Measurements from ENCODE around the gene LRRC36.

Gene LRRC36

DNA sequence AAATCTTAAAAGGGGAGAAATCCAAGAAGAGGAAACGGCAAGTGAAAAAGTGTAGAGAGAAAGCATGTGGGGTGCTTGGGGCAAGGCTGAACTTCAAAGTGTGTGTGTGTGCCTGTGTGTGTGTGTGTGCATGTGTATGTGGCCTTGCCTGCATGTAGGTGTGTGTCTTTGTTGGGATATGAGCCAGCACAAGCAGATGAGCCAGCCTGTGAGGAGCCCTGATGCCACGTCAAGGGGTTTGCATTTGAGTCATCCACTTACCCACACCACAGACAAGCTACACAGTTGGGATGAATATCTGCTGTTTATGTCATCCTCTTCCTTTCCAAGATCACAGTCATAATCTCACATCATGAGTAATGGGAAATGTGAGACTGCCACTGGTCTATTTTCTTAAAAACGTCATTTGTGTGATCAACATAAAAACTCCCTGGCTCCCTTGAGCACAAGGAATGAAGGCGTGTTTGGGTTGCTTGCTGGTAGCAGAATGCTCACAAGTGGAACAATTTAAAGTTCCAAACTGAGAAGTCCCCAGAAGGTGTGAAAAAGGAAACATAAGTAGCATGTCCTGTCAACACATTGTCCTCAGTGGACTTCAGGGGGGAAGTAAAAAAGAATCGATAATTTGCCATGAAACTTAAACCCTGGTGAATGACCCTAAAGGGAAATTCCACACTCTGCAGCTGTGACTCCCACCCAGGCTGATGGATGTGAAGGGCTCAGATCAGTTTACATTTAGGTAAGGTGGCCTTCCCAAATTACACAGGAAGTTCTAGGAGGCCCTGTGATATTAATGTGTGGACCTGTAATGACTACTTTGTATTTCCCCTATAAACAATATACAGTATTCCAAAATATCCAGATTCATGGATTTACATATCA, 14.8 kb upstream of the LRRC36 start:
- no peak overlapping the region for H3K27ac ChIP-seq (ENCODE audit: low read length)
- no peaks in the 10 kb centered on the region for H3K4me1 ChIP-seq (ENCODE audit: low read length)
- no peak for DNase-seq
- H3K36me3 ChIP-seq (replicated peaks; ENCODE audit: insufficient read depth, low read length) = no peaks in the 10 kb centered on the region
- no peak overlapping the region for H3K4me2 ChIP-seq (ENCODE audit: low read depth, low read length)
- H3K27me3 ChIP-seq (replicated peaks; ENCODE audit: insufficient read depth, low read length) = no peaks in the 10 kb centered on the region
- H3K9me2 ChIP-seq (replicated peaks; ENCODE audit: insufficient read depth, low read length) = no peaks in the 10 kb centered on the region
- no peaks in the 10 kb centered on the region for H3K9me3 ChIP-seq (replicated peaks; ENCODE audit: insufficient read depth, low read length)
- no peaks in the 10 kb centered on the region for H4K20me1 ChIP-seq (ENCODE audit: insufficient read depth, low read length)
- no peak overlapping the region for H3K4me3 ChIP-seq (ENCODE audit: low read length)
- H2AFZ ChIP-seq (ENCODE audit: low read length) = no peak overlapping the region
- H3K79me2 ChIP-seq (ENCODE audit: low read length) = no peaks in the 10 kb centered on the region
- TF ChIP-seq, protein P1, sequence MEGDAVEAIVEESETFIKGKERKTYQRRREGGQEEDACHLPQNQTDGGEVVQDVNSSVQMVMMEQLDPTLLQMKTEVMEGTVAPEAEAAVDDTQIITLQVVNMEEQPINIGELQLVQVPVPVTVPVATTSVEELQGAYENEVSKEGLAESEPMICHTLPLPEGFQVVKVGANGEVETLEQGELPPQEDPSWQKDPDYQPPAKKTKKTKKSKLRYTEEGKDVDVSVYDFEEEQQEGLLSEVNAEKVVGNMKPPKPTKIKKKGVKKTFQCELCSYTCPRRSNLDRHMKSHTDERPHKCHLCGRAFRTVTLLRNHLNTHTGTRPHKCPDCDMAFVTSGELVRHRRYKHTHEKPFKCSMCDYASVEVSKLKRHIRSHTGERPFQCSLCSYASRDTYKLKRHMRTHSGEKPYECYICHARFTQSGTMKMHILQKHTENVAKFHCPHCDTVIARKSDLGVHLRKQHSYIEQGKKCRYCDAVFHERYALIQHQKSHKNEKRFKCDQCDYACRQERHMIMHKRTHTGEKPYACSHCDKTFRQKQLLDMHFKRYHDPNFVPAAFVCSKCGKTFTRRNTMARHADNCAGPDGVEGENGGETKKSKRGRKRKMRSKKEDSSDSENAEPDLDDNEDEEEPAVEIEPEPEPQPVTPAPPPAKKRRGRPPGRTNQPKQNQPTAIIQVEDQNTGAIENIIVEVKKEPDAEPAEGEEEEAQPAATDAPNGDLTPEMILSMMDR (IDR thresholded peaks at IDR 0.05; ENCODE audit: low read length) = no peak
- TF ChIP-seq EZH2phosphoT487 (IDR thresholded peaks at IDR 0.05; ENCODE audit: low read length) (no peak), EZH2 (optimal IDR thresholded peaks at IDR 0.05; ENCODE audit: low read depth, low read length) (no peak)
- no peak overlapping the region for H3K9ac ChIP-seq (ENCODE audit: low read length)
- H3F3A ChIP-seq (ENCODE audit: insufficient read depth, low read length) = no peaks in the 10 kb centered on the region

DNA sequence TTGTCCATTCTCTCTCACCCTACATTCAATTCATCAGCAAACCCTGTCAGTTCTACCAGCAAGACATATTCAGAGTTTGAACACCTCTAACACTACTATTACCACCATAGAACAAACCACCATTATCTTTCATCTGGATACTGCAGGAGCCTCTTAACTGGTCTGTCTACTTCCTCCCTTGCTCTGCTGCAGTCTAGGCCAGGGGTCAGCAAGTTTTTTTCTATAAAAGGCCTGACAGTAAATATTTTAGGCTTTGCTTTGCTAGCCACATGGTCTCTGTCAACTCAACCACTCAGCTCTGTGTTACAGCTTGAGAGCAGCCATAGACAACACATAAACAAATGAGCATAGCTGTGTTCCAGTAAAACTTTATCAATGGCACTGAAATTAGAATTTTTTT, 13.9 kb upstream of the LRRC36 start:
- Histone ChIP-seq H4K20me1 (ENCODE audit: insufficient read depth, low read length) (no peaks in the 10 kb centered on the region), H2AFZ (ENCODE audit: low read length) (no peak overlapping the region), H3K27ac (ENCODE audit: low read length) (no peak overlapping the region)

DNA sequence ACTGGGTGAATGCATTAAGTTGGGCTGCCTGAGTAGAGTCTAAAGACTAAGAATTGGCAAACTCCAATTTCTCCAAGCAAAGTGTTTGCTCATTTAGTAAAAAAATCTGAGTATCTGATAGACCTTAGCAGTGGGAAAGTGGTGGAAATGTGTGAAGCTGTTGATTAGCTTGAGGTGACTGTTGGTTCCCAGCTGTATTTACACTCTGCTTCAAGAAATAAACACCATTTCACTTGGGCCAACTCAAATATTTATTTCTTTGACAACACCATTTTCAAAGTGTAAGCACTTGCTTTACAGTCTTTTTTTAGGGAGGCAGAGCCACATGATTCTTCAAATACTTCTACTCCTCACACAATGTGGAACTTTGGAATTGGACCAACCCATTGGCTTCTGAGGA, 8.8 kb upstream of the LRRC36 start:
- no peak for DNase-seq
- Histone ChIP-seq H3K9me2 (replicated peaks; ENCODE audit: insufficient read depth, low read length) (no peaks in the 10 kb centered on the region), H3K36me3 (replicated peaks; ENCODE audit: insufficient read depth, low read length) (no peaks in the 10 kb centered on the region), H3K4me2 (ENCODE audit: low read depth, low read length) (no peak overlapping the region), H3K27ac (ENCODE audit: low read length) (no peak overlapping the region), H3K79me2 (ENCODE audit: low read length) (no peaks in the 10 kb centered on the region), H3K4me1 (ENCODE audit: low read length) (no peaks in the 10 kb centered on the region), H3F3A (ENCODE audit: insufficient read depth, low read length) (no peaks in the 10 kb centered on the region), H2AFZ (ENCODE audit: low read length) (no peak overlapping the region), H3K4me3 (ENCODE audit: low read length) (no peak overlapping the region), H3K9me3 (replicated peaks; ENCODE audit: insufficient read depth, low read length) (no peaks in the 10 kb centered on the region), H3K9ac (ENCODE audit: low read length) (no peak overlapping the region), H4K20me1 (ENCODE audit: insufficient read depth, low read length) (no peaks in the 10 kb centered on the region), H3K27me3 (replicated peaks; ENCODE audit: insufficient read depth, low read length) (no peaks in the 10 kb centered on the region)
- TF ChIP-seq, protein P1 (IDR thresholded peaks at IDR 0.05; ENCODE audit: low read length) = no peak
- TF ChIP-seq EZH2 (optimal IDR thresholded peaks at IDR 0.05; ENCODE audit: low read depth, low read length) (no peak), EZH2phosphoT487 (IDR thresholded peaks at IDR 0.05; ENCODE audit: low read length) (no peak)

More for the DNA sequence above, 13.9 kb upstream of the LRRC36 start:
- Histone ChIP-seq H3K4me2 (ENCODE audit: low read depth, low read length) (no peak overlapping the region), H3K4me3 (ENCODE audit: low read length) (no peak overlapping the region), H3K9ac (ENCODE audit: low read length) (no peak overlapping the region), H3F3A (ENCODE audit: insufficient read depth, low read length) (no peaks in the 10 kb centered on the region), H3K9me2 (replicated peaks; ENCODE audit: insufficient read depth, low read length) (no peaks in the 10 kb centered on the region), H3K9me3 (replicated peaks; ENCODE audit: insufficient read depth, low read length) (no peaks in the 10 kb centered on the region), H3K27me3 (replicated peaks; ENCODE audit: insufficient read depth, low read length) (no peaks in the 10 kb centered on the region), H3K36me3 (replicated peaks; ENCODE audit: insufficient read depth, low read length) (no peaks in the 10 kb centered on the region), H3K4me1 (ENCODE audit: low read length) (no peaks in the 10 kb centered on the region), H3K79me2 (ENCODE audit: low read length) (no peaks in the 10 kb centered on the region)
- TF ChIP-seq, protein P1 (IDR thresholded peaks at IDR 0.05; ENCODE audit: low read length) = no peak
- TF ChIP-seq EZH2phosphoT487 (IDR thresholded peaks at IDR 0.05; ENCODE audit: low read length) (no peak), EZH2 (optimal IDR thresholded peaks at IDR 0.05; ENCODE audit: low read depth, low read length) (no peak)
- DNase-seq = no peak
